ENCODE data around the gene MAP4. TPM values are rescaled to one million over a fixed set of nuclear protein-coding genes. Genes with fewer than 3 reads are reported as not detected.

The MAP4 gene
- total and polyA plus RNA-seq, 2 donors (not counting 1 experiment from before 2014, with no cell fraction given), result 39.2 to 132 TPM

GRCh38 chr3:47825590-47825989 is 190.6 kb downstream of the MAP4 start:
- ChIA-PET CTCF (interaction anchor here (0.7 to 4.9 kb wide), 16 partner anchors 9 to 1337 kb away, joined by 3 to 55 read pairs (median 6); no protein-coding TSS in a partner anchor), POLR2A (interaction anchor here (1.1 kb wide), 1 partner anchor 164 kb away, joined by 4 read pairs; no protein-coding TSS in a partner anchor)
- TF ChIP-seq CTCF (IDR thresholded peaks at IDR 0.05), result no peak
- TF ChIP-seq EZH2 (IDR thresholded peaks at IDR 0.05; ENCODE audit: borderline replicate concordance, insufficient read depth, low read depth, low read length, poor library complexity, severe bottlenecking), result no peak
- no peak for ATAC-seq (ENCODE audit: low read depth)
- Mint-ChIP-seq H3K27me3 (no peaks in the 10 kb centered on the region), H3K9me3 (ENCODE audit: insufficient read depth) (no peaks in the 10 kb centered on the region), H3K27ac (peak overlapping the region; percentile 79), H3K4me1 (peaks cover 32% of the 10 kb centered on the region), H3K4me3 (peak overlapping the region; percentile 91)
- Histone ChIP-seq H3K4me2 (replicated peaks; ENCODE audit: low read depth, low read length, poor library complexity, severe bottlenecking) (peak overlapping the region; percentile 81), H3K79me2 (ENCODE audit: control insufficient read depth, insufficient read depth, low read length) (peaks cover 28% of the 10 kb centered on the region), H3K9me3 (ENCODE audit: control extremely low read depth in 1 of 3, control insufficient read depth in 2 of 3, insufficient read depth in 1 of 3, low read length in 2 of 3) (no peaks in the 10 kb centered on the region), H3K9ac (ENCODE audit: low read length) (peak overlapping the region; percentile 76), H4K20me1 (ENCODE audit: control insufficient read depth, insufficient read depth, low read length, poor library complexity, severe bottlenecking) (peaks cover 18% of the 10 kb centered on the region), H3K36me3 (replicated peaks in 1 of 2; ENCODE audit: control extremely low read depth in 1 of 2, control insufficient read depth in 1 of 2, extremely low read depth in 1 of 2, insufficient read depth in 2 of 2, low read length in 1 of 2) (peaks cover 0 to 31% of the 10 kb centered on the region in 2 experiments), H2AFZ (ENCODE audit: insufficient read depth, low read depth, low read length, poor library complexity, severe bottlenecking) (peak overlapping the region; percentile 83), H3K27ac (ENCODE audit: low read length in 2 of 2) (peak overlapping the region in 1 of 2 donors; percentile 69), H3K4me1 (ENCODE audit: control insufficient read depth in 2 of 2, insufficient read depth in 2 of 2, low read length in 2 of 2) (peaks cover 13 to 24% of the 10 kb centered on the region in 2 donors), H3K27me3 (replicated peaks in 1 of 4; ENCODE audit: control extremely low read depth in 1 of 4, control insufficient read depth in 3 of 4, insufficient read depth in 4 of 4, low read length in 3 of 4) (no peaks in the 10 kb centered on the region), H3K4me3 (ENCODE audit: control extremely low read depth in 1 of 5, extremely low read depth in 1 of 5, insufficient read depth in 1 of 5, low read depth in 2 of 5, low read length in 4 of 5) (peak overlapping the region; percentile 54 to 95 (median 83))
- intact Hi-C loops (cut with micrococcal nuclease), result loop anchor here (1.0 kb wide), 3 partner anchors 22 to 303 kb away; partner anchors contain the start of gene DHX30
- DNase-seq, result no peak
- WGBS (ENCODE audit: insufficient coverage), result 57% methylated on average over 4 of the region's 7 CpGs
